ENCODE measurements around the gene GAB2. TPM values are rescaled to one million over a fixed set of nuclear protein-coding genes. Genes with fewer than 3 reads are reported as not detected.
A peak's percentile ranks its signal among the peaks of the same experiment; 100 is the strongest.

The GAB2 gene
- total and polyA plus RNA-seq, 7 experiments from 2014 or later = 0.17 to 42.6 (median 3.5) TPM

DNA sequence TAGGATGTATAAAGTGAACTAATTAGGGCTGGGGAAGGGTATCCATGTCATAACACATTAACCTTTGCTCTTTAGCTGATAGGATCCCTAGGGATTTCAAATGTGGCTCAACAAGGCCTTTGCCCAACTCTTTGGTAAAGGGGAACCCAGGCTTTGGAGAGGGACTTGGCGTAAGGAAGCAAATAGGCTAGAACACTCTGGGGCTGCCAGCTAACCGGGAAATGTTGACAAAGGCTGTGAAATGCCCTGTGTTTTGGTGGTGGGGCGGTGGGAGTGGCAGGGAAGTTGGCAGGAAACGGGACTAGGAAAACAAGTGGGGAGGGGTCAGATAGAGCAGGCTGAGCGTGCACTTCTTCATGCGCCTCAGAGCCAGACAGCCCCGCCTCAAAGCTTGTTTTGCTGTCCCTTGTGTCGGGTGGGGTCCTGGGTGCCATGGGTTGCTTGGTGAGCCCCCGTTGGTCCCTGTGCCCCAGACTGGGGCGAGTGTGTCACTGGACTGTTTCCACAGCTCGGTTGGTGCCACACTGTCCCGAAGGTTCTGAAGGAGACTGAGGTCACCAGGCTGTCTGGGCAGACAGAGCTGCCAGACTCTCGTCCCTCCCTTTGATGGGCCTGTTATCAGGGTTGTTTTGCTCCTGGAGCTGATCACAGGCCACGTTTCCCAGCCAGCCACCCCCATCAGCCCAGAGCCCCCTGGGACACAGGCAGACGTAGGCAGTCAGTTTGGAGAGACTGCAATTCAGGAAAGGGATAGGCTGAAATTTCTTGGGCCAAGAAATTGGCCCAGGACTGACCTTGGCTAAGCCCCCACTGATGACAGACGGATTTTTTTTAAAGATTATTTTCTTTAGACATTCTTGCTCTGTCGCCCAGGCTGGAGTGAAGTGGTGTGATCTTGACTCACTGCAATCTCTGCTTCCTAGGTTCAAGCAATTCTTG, 248.8 kb downstream of the GAB2 start:
- H3K9me3 Mint-ChIP-seq = no peaks in the 10 kb centered on the region
- H3K27ac Mint-ChIP-seq = peak overlapping the region in 2 of 9 donors; percentile 9 to 58
- Histone ChIP-seq H3K27ac (ENCODE audit: low read depth, low read length) (no peak overlapping the region), H3K36me3 (ENCODE audit: control insufficient read depth in 2 of 3, insufficient read depth in 3 of 3, low read length in 3 of 3) (peaks cover 0 to 17% (median 0%) of the 10 kb centered on the region in 3 experiments), H3K27me3 (ENCODE audit: control insufficient read depth in 2 of 2, insufficient read depth in 2 of 2, low read length in 2 of 2) (no peaks in the 10 kb centered on the region), H3K4me3 (ENCODE audit: low read length) (no peak overlapping the region), H3K9me3 (ENCODE audit: control insufficient read depth in 2 of 3, low read length in 3 of 3) (no peaks in the 10 kb centered on the region), H3K4me1 (ENCODE audit: control insufficient read depth in 2 of 2, insufficient read depth in 2 of 2, low read length in 2 of 2) (no peaks in the 10 kb centered on the region)
- no peaks in the 10 kb centered on the region for H3K27me3 Mint-ChIP-seq
- H3K36me3 Mint-ChIP-seq = peaks cover 9 to 21% (median 18%) of the 10 kb centered on the region in 5 donors
- DNase-seq (no peak), ATAC-seq (no peak)
- ChIA-PET CTCF (no interaction called here), POLR2A (no interaction called here)
- intact Hi-C loops (cut with micrococcal nuclease) = no loop called here
- no peak overlapping the region for H3K4me3 Mint-ChIP-seq
- peaks cover 0 to 6% (median 0%) of the 10 kb centered on the region in 7 donors for H3K4me1 Mint-ChIP-seq

DNA sequence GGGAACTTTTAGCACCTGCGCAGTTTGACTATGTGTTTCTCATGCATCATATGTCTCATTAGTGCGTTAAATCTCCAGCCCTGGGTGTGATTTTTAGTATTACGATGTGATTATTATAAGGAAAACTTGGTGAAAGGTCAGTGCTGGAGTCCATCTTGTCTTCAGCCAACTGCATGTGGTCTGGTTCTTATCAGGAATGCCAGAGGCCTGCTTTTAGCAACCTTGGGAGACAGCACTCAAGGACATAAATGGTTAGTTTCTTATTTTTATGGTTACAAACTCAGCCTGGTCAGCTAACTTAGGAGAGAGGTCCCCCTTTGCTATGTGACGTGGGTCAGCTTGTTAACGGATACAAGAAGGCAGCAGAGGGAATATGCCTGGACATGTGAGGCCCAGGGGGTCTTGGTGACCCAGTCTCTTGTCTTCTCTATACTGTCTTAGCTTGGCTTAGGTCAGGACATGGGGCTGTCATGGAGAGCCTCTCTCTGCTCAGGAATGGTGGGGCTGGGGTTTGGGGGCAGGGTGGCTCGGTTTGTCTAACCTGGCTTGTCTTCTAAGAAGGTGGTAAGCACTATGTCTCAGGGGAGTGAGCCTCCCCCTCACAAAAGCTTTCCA, 250.7 kb downstream of the GAB2 start:
- Histone ChIP-seq H3K4me1 (ENCODE audit: control insufficient read depth in 2 of 2, insufficient read depth in 2 of 2, low read length in 2 of 2) (no peaks in the 10 kb centered on the region), H3K27me3 (ENCODE audit: control insufficient read depth in 2 of 2, insufficient read depth in 2 of 2, low read length in 2 of 2) (no peaks in the 10 kb centered on the region), H3K27ac (ENCODE audit: low read depth, low read length) (no peak overlapping the region), H3K36me3 (ENCODE audit: control insufficient read depth in 2 of 3, insufficient read depth in 3 of 3, low read length in 3 of 3) (peaks cover 0 to under 1% (median 0%) of the 10 kb centered on the region in 3 experiments), H3K9me3 (ENCODE audit: control insufficient read depth in 2 of 3, low read length in 3 of 3) (no peaks in the 10 kb centered on the region), H3K4me3 (ENCODE audit: low read length) (no peak overlapping the region)
- Mint-ChIP-seq H3K27ac (no peak overlapping the region), H3K36me3 (peaks cover 0 to 4% (median 3%) of the 10 kb centered on the region in 5 donors), H3K27me3 (no peaks in the 10 kb centered on the region), H3K4me3 (no peak overlapping the region), H3K4me1 (peaks cover 0 to 6% (median 0%) of the 10 kb centered on the region in 7 donors), H3K9me3 (no peaks in the 10 kb centered on the region)
- DNase-seq (no peak), ATAC-seq (no peak)
- intact Hi-C loops (cut with micrococcal nuclease) = no loop called here
- ChIA-PET POLR2A (no interaction called here), CTCF (no interaction called here)

Other genes with a start within 250 kb of the GAB2 start
- gene KCTD21, start 229.2 kb downstream of the GAB2 start, total RNA-seq = 10 to 100 TPM in 1 of 5 experiments, 1 to 10 TPM in 4; 3.5 to 12.2 (median 6.5) TPM
- gene KCTD21, start 229.2 kb downstream of the GAB2 start, polyA plus RNA-seq = 1 to 10 TPM; 1.2 to 3.3 TPM
- gene USP35, start 228.9 kb downstream of the GAB2 start, total RNA-seq = 10 to 100 TPM; 11.3 to 19.2 (median 15.2) TPM
- gene USP35, start 228.9 kb downstream of the GAB2 start, polyA plus RNA-seq = 1 to 10 TPM; 1.2 to 1.7 TPM
- 10 to 100 TPM in 4 of 5 experiments, 1 to 10 TPM in 1; 9.3 to 21.5 (median 19.7) TPM for gene NARS2, start 157.0 kb upstream of the GAB2 start, total RNA-seq
- 10 to 100 TPM; 14.1 to 19.0 TPM for gene NARS2, start 157.0 kb upstream of the GAB2 start, polyA plus RNA-seq